Measurements from ENCODE around the gene AURKAIP1. TPM values are rescaled to one million over a fixed set of nuclear protein-coding genes. Genes with fewer than 3 reads are reported as not detected.
"Not testable (repeated sequence)": the region's sequence is repeated elsewhere in the genome, so short reads cannot be mapped to it uniquely, and the experiment has no call there.

The AURKAIP1 gene
- total RNA-seq, 1 donor from 2014 or later, result 130 TPM

DNA sequence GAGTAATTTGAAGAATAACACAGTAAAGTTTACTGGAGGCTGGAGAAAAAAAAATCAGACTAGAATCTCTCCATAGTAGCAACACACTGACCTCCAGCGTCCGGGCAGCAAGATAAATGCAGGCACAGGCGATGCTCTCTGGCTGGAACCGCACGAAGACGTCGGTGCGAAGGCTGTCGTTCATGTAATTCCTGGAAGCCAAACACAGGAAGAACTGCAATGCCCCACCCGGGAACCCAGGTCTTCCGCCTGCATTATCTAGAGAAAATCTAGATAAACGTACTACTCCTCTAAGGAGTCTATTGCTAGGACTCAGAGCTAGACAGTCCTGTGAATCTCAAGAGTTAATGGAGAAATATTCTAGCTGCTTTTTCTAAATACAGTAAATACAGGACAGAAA lies 15.7 kb upstream of the AURKAIP1 start:
- H3K27ac Mint-ChIP-seq (ENCODE audit: unreplicated experiment), result no peak overlapping the region
- H3K4me3 Mint-ChIP-seq (ENCODE audit: unreplicated experiment), result no peak overlapping the region
- DNase-seq, result no peak
- TF ChIP-seq, protein P1, sequence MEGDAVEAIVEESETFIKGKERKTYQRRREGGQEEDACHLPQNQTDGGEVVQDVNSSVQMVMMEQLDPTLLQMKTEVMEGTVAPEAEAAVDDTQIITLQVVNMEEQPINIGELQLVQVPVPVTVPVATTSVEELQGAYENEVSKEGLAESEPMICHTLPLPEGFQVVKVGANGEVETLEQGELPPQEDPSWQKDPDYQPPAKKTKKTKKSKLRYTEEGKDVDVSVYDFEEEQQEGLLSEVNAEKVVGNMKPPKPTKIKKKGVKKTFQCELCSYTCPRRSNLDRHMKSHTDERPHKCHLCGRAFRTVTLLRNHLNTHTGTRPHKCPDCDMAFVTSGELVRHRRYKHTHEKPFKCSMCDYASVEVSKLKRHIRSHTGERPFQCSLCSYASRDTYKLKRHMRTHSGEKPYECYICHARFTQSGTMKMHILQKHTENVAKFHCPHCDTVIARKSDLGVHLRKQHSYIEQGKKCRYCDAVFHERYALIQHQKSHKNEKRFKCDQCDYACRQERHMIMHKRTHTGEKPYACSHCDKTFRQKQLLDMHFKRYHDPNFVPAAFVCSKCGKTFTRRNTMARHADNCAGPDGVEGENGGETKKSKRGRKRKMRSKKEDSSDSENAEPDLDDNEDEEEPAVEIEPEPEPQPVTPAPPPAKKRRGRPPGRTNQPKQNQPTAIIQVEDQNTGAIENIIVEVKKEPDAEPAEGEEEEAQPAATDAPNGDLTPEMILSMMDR (IDR thresholded peaks at IDR 0.05; ENCODE audit: partially characterized antibody, unreplicated experiment), result no peak
- peaks cover 4% of the 10 kb centered on the region for H3K27me3 Mint-ChIP-seq (ENCODE audit: unreplicated experiment)
- H3K4me1 Mint-ChIP-seq (ENCODE audit: low read depth, unreplicated experiment), result peaks cover 9% of the 10 kb centered on the region
- H3K9me3 Mint-ChIP-seq (ENCODE audit: unreplicated experiment), result peaks cover 6% of the 10 kb centered on the region
- H3K36me3 Mint-ChIP-seq (ENCODE audit: unreplicated experiment), result no peaks in the 10 kb centered on the region

GRCh38 chr1:1388078-1388472 lies 13.1 kb upstream of the AURKAIP1 start:
- Mint-ChIP-seq H3K27me3 (ENCODE audit: unreplicated experiment) (peaks cover 6% of the 10 kb centered on the region), H3K9me3 (ENCODE audit: unreplicated experiment) (peaks cover 3% of the 10 kb centered on the region), H3K4me1 (ENCODE audit: low read depth, unreplicated experiment) (peaks cover 3% of the 10 kb centered on the region), H3K36me3 (ENCODE audit: unreplicated experiment) (no peaks in the 10 kb centered on the region), H3K27ac (ENCODE audit: unreplicated experiment) (no peak overlapping the region), H3K4me3 (ENCODE audit: unreplicated experiment) (no peak overlapping the region)
- TF ChIP-seq, protein P1 (IDR thresholded peaks at IDR 0.05; ENCODE audit: partially characterized antibody, unreplicated experiment), result no peak
- no peak for DNase-seq

DNA sequence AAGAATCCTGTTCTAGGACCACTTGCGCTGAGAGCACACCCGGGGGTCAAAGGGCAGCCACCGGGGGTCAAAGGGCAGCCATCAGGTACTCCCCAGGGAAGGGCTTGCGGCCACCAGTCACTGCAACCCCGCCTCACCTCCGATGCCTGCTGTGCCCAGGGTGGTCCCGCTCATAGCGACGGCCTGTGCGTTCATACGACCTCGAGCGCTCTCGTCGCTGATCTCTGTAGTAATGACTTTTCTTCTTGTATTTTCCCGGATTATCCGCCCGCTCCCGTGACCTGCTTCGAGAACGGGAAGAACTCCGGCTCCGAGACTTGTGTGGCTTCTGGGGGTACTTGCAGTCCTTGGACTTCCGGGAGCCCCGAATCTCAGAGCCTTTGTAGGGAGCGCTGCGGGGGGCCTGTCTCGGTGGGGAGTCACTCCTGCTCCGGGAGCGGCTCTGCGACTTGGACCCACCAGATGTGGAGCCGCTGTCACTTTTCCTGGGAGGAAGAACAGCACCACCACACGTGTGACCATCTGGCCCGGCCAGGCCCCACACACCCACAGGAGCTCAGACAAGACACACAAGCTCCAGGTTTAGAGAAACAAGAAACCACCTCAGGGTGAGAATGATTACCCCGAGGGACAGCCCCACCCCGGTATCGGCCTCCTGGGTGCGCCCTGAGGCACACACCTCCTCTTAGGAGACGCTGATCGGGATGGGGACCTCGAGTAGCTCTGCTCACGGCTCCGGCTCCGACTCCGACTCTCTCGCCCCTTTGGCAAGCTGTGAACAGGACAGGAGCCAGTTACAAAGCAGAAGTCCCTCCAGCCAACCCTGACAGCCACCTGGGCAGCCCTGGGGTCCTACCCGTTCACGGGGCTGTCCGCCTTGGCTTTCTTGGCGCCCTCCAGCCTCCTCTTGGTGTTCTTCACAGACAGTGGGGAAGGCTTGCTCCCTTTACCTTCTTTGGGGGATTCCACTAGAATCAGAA lies 12.4 kb upstream of the AURKAIP1 start:
- TF ChIP-seq, protein P1 (IDR thresholded peaks at IDR 0.05; ENCODE audit: partially characterized antibody, unreplicated experiment), result no peak
- Mint-ChIP-seq H3K9me3 (ENCODE audit: unreplicated experiment) (peaks cover 3% of the 10 kb centered on the region), H3K36me3 (ENCODE audit: unreplicated experiment) (no peaks in the 10 kb centered on the region)

GRCh38 chr1:1385931-1386330 lies 10.9 kb upstream of the AURKAIP1 start:
- peaks cover 3% of the 10 kb centered on the region for H3K9me3 Mint-ChIP-seq (ENCODE audit: unreplicated experiment)
- H3K27ac Mint-ChIP-seq (ENCODE audit: unreplicated experiment), result no peak overlapping the region
- H3K4me3 Mint-ChIP-seq (ENCODE audit: unreplicated experiment), result no peak overlapping the region
- H3K4me1 Mint-ChIP-seq (ENCODE audit: low read depth, unreplicated experiment), result peaks cover 6% of the 10 kb centered on the region
- DNase-seq, result no peak
- no peaks in the 10 kb centered on the region for H3K36me3 Mint-ChIP-seq (ENCODE audit: unreplicated experiment)
- TF ChIP-seq, protein P1 (IDR thresholded peaks at IDR 0.05; ENCODE audit: partially characterized antibody, unreplicated experiment), result no peak
- peaks cover 9% of the 10 kb centered on the region for H3K27me3 Mint-ChIP-seq (ENCODE audit: unreplicated experiment)

More for the DNA sequence above, 12.4 kb upstream of the AURKAIP1 start:
- H3K4me1 Mint-ChIP-seq (ENCODE audit: low read depth, unreplicated experiment), result peaks cover 3% of the 10 kb centered on the region
- H3K4me3 Mint-ChIP-seq (ENCODE audit: unreplicated experiment), result no peak overlapping the region
- no peak overlapping the region for H3K27ac Mint-ChIP-seq (ENCODE audit: unreplicated experiment)
- H3K27me3 Mint-ChIP-seq (ENCODE audit: unreplicated experiment), result peaks cover 7% of the 10 kb centered on the region
- no peak for DNase-seq

GRCh38 chr1:1385339-1385738 lies 10.3 kb upstream of the AURKAIP1 start:
- not testable (repeated sequence) for H3K27ac Mint-ChIP-seq (ENCODE audit: unreplicated experiment); H3K27me3 Mint-ChIP-seq (ENCODE audit: unreplicated experiment); DNase-seq; H3K4me3 Mint-ChIP-seq (ENCODE audit: unreplicated experiment); H3K36me3 Mint-ChIP-seq (ENCODE audit: unreplicated experiment); H3K9me3 Mint-ChIP-seq (ENCODE audit: unreplicated experiment); H3K4me1 Mint-ChIP-seq (ENCODE audit: low read depth, unreplicated experiment)

All from glutamatergic neuron (in vitro differentiated cells).